Measurements from ENCODE around the gene PCCA. TPM values are rescaled to one million over a fixed set of nuclear protein-coding genes. Genes with fewer than 3 reads are reported as not detected.

PCCA gene
- total and polyA plus RNA-seq, 4 donors, result 30.1 to 160 (median 76.3) TPM

DNA sequence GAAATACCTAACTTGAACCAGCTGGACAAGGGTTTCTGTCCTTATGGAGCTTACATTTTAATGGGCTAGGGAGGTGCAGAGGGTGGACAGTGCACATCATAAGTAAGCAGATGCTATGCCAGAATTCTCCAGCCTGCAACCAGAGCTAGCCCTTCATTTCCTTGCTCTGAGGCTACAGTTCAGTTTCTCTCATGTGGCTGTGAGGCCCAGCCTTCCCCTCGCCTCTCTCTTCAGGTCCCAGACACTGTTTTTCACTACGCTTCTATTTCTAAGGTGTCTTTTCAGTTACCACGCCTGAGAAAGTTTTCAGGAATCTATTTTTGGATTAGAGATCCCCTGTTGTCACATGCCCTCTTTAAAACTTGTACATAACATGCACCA, 141.9 kb downstream of the PCCA start:
- Histone ChIP-seq H3K27ac (ENCODE audit: low read depth in 1 of 2, low read length in 2 of 2) (peak overlapping the region in 1 of 2 donors; percentile 23), H3K27me3 (ENCODE audit: control insufficient read depth in 4 of 4, insufficient read depth in 4 of 4, low read length in 3 of 4) (no peaks in the 10 kb centered on the region), H3K9ac (ENCODE audit: low read depth in 1 of 2, low read length in 2 of 2) (no peak overlapping the region), H3K36me3 (ENCODE audit: control insufficient read depth in 4 of 4, insufficient read depth in 3 of 4, low read depth in 1 of 4, low read length in 3 of 4) (no peaks in the 10 kb centered on the region), H3K9me3 (ENCODE audit: control insufficient read depth in 4 of 4, low read length in 3 of 4) (no peaks in the 10 kb centered on the region), H3K4me1 (ENCODE audit: control insufficient read depth in 4 of 4, insufficient read depth in 4 of 4, low read length in 3 of 4) (peaks cover 0 to 29% (median 21%) of the 10 kb centered on the region in 4 donors), H3K4me3 (ENCODE audit: low read depth in 1 of 3, low read length in 3 of 3) (no peak overlapping the region)
- DNase-seq (ENCODE audit: low spot score), result no peak
- WGBS, result 96% methylated on average over 3 of the region's 3 CpGs
- TF ChIP-seq HNF4G (IDR thresholded peaks at IDR 0.05) (no peak), EGR1 (IDR thresholded peaks at IDR 0.05; ENCODE audit: low read depth in 2 of 2) (no peak)
- TF ChIP-seq, protein P1, sequence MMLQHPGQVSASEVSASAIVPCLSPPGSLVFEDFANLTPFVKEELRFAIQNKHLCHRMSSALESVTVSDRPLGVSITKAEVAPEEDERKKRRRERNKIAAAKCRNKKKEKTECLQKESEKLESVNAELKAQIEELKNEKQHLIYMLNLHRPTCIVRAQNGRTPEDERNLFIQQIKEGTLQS (IDR thresholded peaks at IDR 0.05), result no peak
- TF ChIP-seq, protein P2, sequence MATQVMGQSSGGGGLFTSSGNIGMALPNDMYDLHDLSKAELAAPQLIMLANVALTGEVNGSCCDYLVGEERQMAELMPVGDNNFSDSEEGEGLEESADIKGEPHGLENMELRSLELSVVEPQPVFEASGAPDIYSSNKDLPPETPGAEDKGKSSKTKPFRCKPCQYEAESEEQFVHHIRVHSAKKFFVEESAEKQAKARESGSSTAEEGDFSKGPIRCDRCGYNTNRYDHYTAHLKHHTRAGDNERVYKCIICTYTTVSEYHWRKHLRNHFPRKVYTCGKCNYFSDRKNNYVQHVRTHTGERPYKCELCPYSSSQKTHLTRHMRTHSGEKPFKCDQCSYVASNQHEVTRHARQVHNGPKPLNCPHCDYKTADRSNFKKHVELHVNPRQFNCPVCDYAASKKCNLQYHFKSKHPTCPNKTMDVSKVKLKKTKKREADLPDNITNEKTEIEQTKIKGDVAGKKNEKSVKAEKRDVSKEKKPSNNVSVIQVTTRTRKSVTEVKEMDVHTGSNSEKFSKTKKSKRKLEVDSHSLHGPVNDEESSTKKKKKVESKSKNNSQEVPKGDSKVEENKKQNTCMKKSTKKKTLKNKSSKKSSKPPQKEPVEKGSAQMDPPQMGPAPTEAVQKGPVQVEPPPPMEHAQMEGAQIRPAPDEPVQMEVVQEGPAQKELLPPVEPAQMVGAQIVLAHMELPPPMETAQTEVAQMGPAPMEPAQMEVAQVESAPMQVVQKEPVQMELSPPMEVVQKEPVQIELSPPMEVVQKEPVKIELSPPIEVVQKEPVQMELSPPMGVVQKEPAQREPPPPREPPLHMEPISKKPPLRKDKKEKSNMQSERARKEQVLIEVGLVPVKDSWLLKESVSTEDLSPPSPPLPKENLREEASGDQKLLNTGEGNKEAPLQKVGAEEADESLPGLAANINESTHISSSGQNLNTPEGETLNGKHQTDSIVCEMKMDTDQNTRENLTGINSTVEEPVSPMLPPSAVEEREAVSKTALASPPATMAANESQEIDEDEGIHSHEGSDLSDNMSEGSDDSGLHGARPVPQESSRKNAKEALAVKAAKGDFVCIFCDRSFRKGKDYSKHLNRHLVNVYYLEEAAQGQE (IDR thresholded peaks at IDR 0.05), result no peak

DNA sequence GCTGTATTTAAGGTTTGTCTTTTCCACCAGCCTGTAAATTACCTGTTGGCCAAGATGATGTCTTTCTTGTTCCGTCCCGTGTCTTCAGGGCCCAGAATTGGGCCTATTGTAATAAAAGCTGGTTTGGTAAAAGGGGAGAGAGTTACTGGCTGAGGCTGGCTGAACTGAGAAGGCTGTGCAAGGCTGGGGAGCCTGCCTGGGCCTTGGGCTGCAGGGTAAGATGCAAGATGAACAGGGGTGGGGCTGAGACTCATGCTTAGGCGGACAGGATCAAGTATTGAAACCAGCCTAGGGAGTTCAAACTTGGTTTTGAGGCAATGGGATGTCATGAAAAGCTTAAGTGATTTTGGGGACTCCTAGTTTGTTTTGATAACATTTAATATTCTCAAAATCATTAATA, 142.3 kb downstream of the PCCA start:
- Histone ChIP-seq H3K9ac (ENCODE audit: low read depth in 1 of 2, low read length in 2 of 2) (no peak overlapping the region), H3K27ac (ENCODE audit: low read depth in 1 of 2, low read length in 2 of 2) (no peak overlapping the region), H3K27me3 (ENCODE audit: control insufficient read depth in 4 of 4, insufficient read depth in 4 of 4, low read length in 3 of 4) (no peaks in the 10 kb centered on the region), H3K4me3 (ENCODE audit: low read depth in 1 of 3, low read length in 3 of 3) (no peak overlapping the region), H3K4me1 (ENCODE audit: control insufficient read depth in 4 of 4, insufficient read depth in 4 of 4, low read length in 3 of 4) (peaks cover 0 to 29% (median 22%) of the 10 kb centered on the region in 4 donors), H3K36me3 (ENCODE audit: control insufficient read depth in 4 of 4, insufficient read depth in 3 of 4, low read depth in 1 of 4, low read length in 3 of 4) (no peaks in the 10 kb centered on the region), H3K9me3 (ENCODE audit: control insufficient read depth in 4 of 4, low read length in 3 of 4) (no peaks in the 10 kb centered on the region)
- no peak for TF ChIP-seq NR2F2 (IDR thresholded peaks at IDR 0.05)
- TF ChIP-seq EGR1 (IDR thresholded peaks at IDR 0.05; ENCODE audit: low read depth in 2 of 2), result no peak
- TF ChIP-seq, protein P1 (IDR thresholded peaks at IDR 0.05), result no peak
- TF ChIP-seq, protein P3, sequence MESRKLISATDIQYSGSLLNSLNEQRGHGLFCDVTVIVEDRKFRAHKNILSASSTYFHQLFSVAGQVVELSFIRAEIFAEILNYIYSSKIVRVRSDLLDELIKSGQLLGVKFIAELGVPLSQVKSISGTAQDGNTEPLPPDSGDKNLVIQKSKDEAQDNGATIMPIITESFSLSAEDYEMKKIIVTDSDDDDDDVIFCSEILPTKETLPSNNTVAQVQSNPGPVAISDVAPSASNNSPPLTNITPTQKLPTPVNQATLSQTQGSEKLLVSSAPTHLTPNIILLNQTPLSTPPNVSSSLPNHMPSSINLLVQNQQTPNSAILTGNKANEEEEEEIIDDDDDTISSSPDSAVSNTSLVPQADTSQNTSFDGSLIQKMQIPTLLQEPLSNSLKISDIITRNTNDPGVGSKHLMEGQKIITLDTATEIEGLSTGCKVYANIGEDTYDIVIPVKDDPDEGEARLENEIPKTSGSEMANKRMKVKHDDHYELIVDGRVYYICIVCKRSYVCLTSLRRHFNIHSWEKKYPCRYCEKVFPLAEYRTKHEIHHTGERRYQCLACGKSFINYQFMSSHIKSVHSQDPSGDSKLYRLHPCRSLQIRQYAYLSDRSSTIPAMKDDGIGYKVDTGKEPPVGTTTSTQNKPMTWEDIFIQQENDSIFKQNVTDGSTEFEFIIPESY (IDR thresholded peaks at IDR 0.05), result no peak
- TF ChIP-seq SP1 (IDR thresholded peaks at IDR 0.05), result no peak
- TF ChIP-seq FOXA2 (IDR thresholded peaks at IDR 0.05), result no peak
- TF ChIP-seq RAD21 (IDR thresholded peaks at IDR 0.05), result no peak
- TF ChIP-seq, protein P2 (IDR thresholded peaks at IDR 0.05), result no peak
- TF ChIP-seq HNF4A (conservative IDR thresholded peaks at IDR 0.05), result no peak
- no peak for TF ChIP-seq RXRA (IDR thresholded peaks at IDR 0.05)
- TF ChIP-seq, protein P4, sequence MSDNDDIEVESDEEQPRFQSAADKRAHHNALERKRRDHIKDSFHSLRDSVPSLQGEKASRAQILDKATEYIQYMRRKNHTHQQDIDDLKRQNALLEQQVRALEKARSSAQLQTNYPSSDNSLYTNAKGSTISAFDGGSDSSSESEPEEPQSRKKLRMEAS (IDR thresholded peaks at IDR 0.05), result no peak
- no peak for TF ChIP-seq YY1 (IDR thresholded peaks at IDR 0.05)
- DNase-seq (ENCODE audit: low spot score), result no peak
- 97% methylated on average over 3 of the region's 3 CpGs for WGBS

Measured in liver (tissue), 9 donors.